IMR-90 (cell line): ENCODE measurements around the gene DHX29. TPM values are rescaled to one million over a fixed set of nuclear protein-coding genes. Genes with fewer than 3 reads are reported as not detected.

ENCODE experiments used
- ATAC-seq: fragments of 200-7000 bp; cut with Tn5 transposase; 2 replicates; pipeline ENCODE4 v1.9.1; 2020; ENCODE audit warnings: low read depth, mild to moderate bottlenecking, moderate library complexity
- BruUV-seq: library from RNA; stranded (reverse); fragments of 400-500 nt; replicated peaks from 2 replicates; lab custom pipeline; 2021; lab: Mats Ljungman, UMichigan
- CTCF ChIA-PET: fragments of 300-600 bp; formaldehyde crosslinking; extraction: SDS; loops from one replicate; lab custom pipeline; 2021; ENCODE audit warnings: antibody characterized with exemption; lab: Yijun Ruan, JAX
- POLR2A ChIA-PET: fragments of 300-600 bp; sonication (Branson Sonifier 250); formaldehyde crosslinking; loops from one replicate; lab custom pipeline; 2022; ENCODE audit warnings: antibody characterized with exemption; ENCODE audit not compliant: unreplicated experiment; lab: Charles Lee
- DNase-seq: peaks from one replicate; pipeline ENCODE4 v3.0.0; 2013
- H2AFZ ChIP-seq: replicated peaks from 2 replicates; pipeline ENCODE3; 2013; ENCODE audit warnings: low read length, mild to moderate bottlenecking; ENCODE audit not compliant: poor library complexity
- H2AK5ac ChIP-seq: 2 replicates; pipeline ENCODE4 v1.6.1; 2013; ENCODE audit warnings: low read depth, low read length, inconsistent platforms
- H2AK9ac ChIP-seq: replicated peaks from 2 replicates; pipeline ENCODE3; 2013; ENCODE audit warnings: mild to moderate bottlenecking, low read depth, low read length, moderate library complexity; ENCODE audit not compliant: poor library complexity
- H2BK120ac ChIP-seq: 2 replicates; pipeline ENCODE4 v1.6.1; 2013; ENCODE audit warnings: low read depth, low read length, inconsistent platforms
- H2BK15ac ChIP-seq: 3 replicates; pipeline ENCODE4 v1.6.1; 2013; ENCODE audit warnings: low read depth, low read length, inconsistent platforms
- H2BK20ac ChIP-seq: 2 replicates; pipeline ENCODE4 v1.6.1; 2013; ENCODE audit warnings: low read depth, mild to moderate bottlenecking, inconsistent platforms, low read length, moderate library complexity
- H2BK5ac ChIP-seq: 2 replicates; pipeline ENCODE4 v1.6.1; 2013; ENCODE audit warnings: mild to moderate bottlenecking, low read depth, low read length, inconsistent platforms; ENCODE audit not compliant: poor library complexity, severe bottlenecking
- H3K14ac ChIP-seq: replicated peaks from 2 replicates; pipeline ENCODE4 v1.6.1; 2013; ENCODE audit warnings: low read depth, low read length, inconsistent platforms
- H3K18ac ChIP-seq: 2 replicates; pipeline ENCODE4 v1.6.1; 2013; ENCODE audit warnings: low read depth, low read length, control low read depth
- H3K23ac ChIP-seq: 2 replicates; pipeline ENCODE4 v1.6.1; 2013; ENCODE audit warnings: low read depth, low read length, inconsistent platforms
- H3K27ac ChIP-seq: 2 replicates; pipeline ENCODE4 v1.5.1; 2013; ENCODE audit warnings: mild to moderate bottlenecking, control low read depth, low read length; ENCODE audit not compliant: insufficient read depth
- H3K27me3 ChIP-seq: 2 replicates; pipeline ENCODE4 v1.6.1; 2013; ENCODE audit warnings: low read length; ENCODE audit not compliant: control insufficient read depth, insufficient read depth
- H3K36me3 ChIP-seq: 2 replicates; pipeline ENCODE4 v1.6.1; 2013; ENCODE audit warnings: low read length, mixed read lengths; ENCODE audit not compliant: control insufficient read depth, insufficient read depth
- H3K4ac ChIP-seq: 2 replicates; pipeline ENCODE4 v1.6.1; 2013; ENCODE audit warnings: low read depth, low read length, inconsistent platforms
- H3K4me1 ChIP-seq: 2 replicates; pipeline ENCODE4 v1.6.1; 2013; ENCODE audit warnings: low read length, mixed read lengths; ENCODE audit not compliant: control insufficient read depth, insufficient read depth
- H3K4me2 ChIP-seq: 2 replicates; pipeline ENCODE4 v1.6.1; 2013; ENCODE audit warnings: low read depth, mild to moderate bottlenecking, control low read depth, low read length, moderate library complexity
- H3K4me3 ChIP-seq: 2 replicates; pipeline ENCODE4 v1.5.1; 2013; ENCODE audit warnings: low read depth, mild to moderate bottlenecking, control low read depth, low read length, moderate library complexity; ENCODE audit not compliant: insufficient read depth
- H3K56ac ChIP-seq: 2 replicates; pipeline ENCODE4 v1.6.1; 2013; ENCODE audit warnings: low read length, inconsistent platforms; ENCODE audit not compliant: insufficient read depth; ENCODE audit errors: extremely low read depth
- H3K79me1 ChIP-seq, 2 experiments: 2 replicates each; pipeline ENCODE4 v1.6.1; 2013; ENCODE audit warnings: low read length in 2 of 2, inconsistent platforms in 1 of 2, low read depth in 1 of 2
- H3K9ac ChIP-seq: 2 replicates; pipeline ENCODE4 v1.6.1; 2013; ENCODE audit warnings: low read depth, low read length, control low read depth
- H3K9me1 ChIP-seq: 2 replicates; pipeline ENCODE4 v1.6.1; 2013; ENCODE audit warnings: low read length, inconsistent platforms; ENCODE audit not compliant: insufficient read depth
- H3K9me3 ChIP-seq: 2 replicates; pipeline ENCODE4 v1.6.1; 2013; ENCODE audit warnings: low read length; ENCODE audit not compliant: control insufficient read depth, insufficient read depth
- H4K20me1 ChIP-seq: 2 replicates; pipeline ENCODE4 v1.6.1; 2013; ENCODE audit warnings: low read length, inconsistent platforms; ENCODE audit not compliant: insufficient read depth
- H4K5ac ChIP-seq: 2 replicates; pipeline ENCODE4 v1.6.1; 2013; ENCODE audit warnings: mild to moderate bottlenecking, low read depth, low read length, control low read depth
- H4K8ac ChIP-seq, 2 experiments: 2 replicates each; pipeline ENCODE4 v1.6.1; 2013; ENCODE audit warnings: low read depth in 2 of 2, low read length in 2 of 2, control low read depth in 1 of 2, inconsistent platforms in 1 of 2
- H4K91ac ChIP-seq: 2 replicates; pipeline ENCODE4 v1.6.1; 2013; ENCODE audit warnings: low read depth, low read length, inconsistent platforms; ENCODE audit not compliant: insufficient read depth
- CHD1 ChIP-seq: IDR thresholded peaks from 2 replicates; pipeline ENCODE4 v1.6.1; 2012; ENCODE audit warnings: low read depth, low read length, improper control_type of control experiment
- CTCF ChIP-seq: conservative IDR thresholded peaks from 2 replicates; pipeline ENCODE4 v1.5.1; 2012; ENCODE audit warnings: mild to moderate bottlenecking, low read depth, low read length, improper control_type of control experiment
- FOS ChIP-seq: fragments of 150-350 bp; IDR thresholded peaks from 2 replicates; pipeline ENCODE4 v1.6.1; 2016; ENCODE audit warnings: low read depth, low read length
- MAZ ChIP-seq: IDR thresholded peaks from 2 replicates; pipeline ENCODE4 v1.6.1; 2012; ENCODE audit warnings: low read depth, mild to moderate bottlenecking, low read length, improper control_type of control experiment, moderate library complexity, borderline replicate concordance
- MXI1 ChIP-seq: IDR thresholded peaks from 2 replicates; pipeline ENCODE4 v1.6.1; 2012; ENCODE audit warnings: low read depth, mild to moderate bottlenecking, low read length, moderate library complexity, borderline replicate concordance
- NFE2L2 ChIP-seq: fragments of 150-350 bp; IDR thresholded peaks from 2 replicates; pipeline ENCODE4 v1.6.1; 2016; ENCODE audit warnings: low read depth, mild to moderate bottlenecking, low read length
- RAD21 ChIP-seq: IDR thresholded peaks from 2 replicates; pipeline ENCODE4 v1.6.1; 2012; ENCODE audit warnings: low read length, improper control_type of control experiment
- RCOR1 ChIP-seq: IDR thresholded peaks from 2 replicates; pipeline ENCODE4 v1.6.1; 2012; ENCODE audit warnings: mild to moderate bottlenecking, low read length, improper control_type of control experiment; ENCODE audit not compliant: insufficient replicate concordance
- RFX5 ChIP-seq: IDR thresholded peaks from 2 replicates; pipeline ENCODE4 v1.8.0; 2012; ENCODE audit warnings: low read depth, mild to moderate bottlenecking, low read length, moderate library complexity
- SMC3 ChIP-seq: fragments of 150-350 bp; IDR thresholded peaks from 2 replicates; pipeline ENCODE4 v1.6.1; 2016; ENCODE audit warnings: low read depth, mild to moderate bottlenecking, antibody characterized with exemption, low read length, moderate library complexity
- USF2 ChIP-seq: fragments of 150-350 bp; IDR thresholded peaks from 2 replicates; pipeline ENCODE4 v1.6.1; 2017; ENCODE audit warnings: mild to moderate bottlenecking, antibody characterized with exemption, low read length, low read depth
- WGBS, 2 experiments: methylation state at CpG; one replicate each; pipeline versions ENCODE4 v1.1.5 to v1.1.7; 2013; ENCODE audit warnings: missing lambda C conversion rate in 2 of 2; ENCODE audit not compliant: insufficient read length in 1 of 2; ENCODE audit errors: extremely low coverage in 2 of 2; 5-methylcytosine and 5-hydroxymethylcytosine counted together
- dilution Hi-C: fragments of 300-500 bp; cut with HindIII; formaldehyde crosslinking; loops from one replicate; pipeline ENCODE4 v1.14.3; 2018; ENCODE audit warnings: low sequenced_read_pairs; ENCODE audit not compliant: unreplicated experiment
- in situ Hi-C: fragments of 300-500 bp; cut with MboI; formaldehyde crosslinking; loops from 3 replicates; pipeline ENCODE4 v1.14.3; 2019; ENCODE audit warnings: low sequenced_read_pairs, inconsistent platforms, mixed read lengths
- intact Hi-C: fragments of 100-400 bp; cut with micrococcal nuclease; formaldehyde crosslinking; loops from 2 replicates; pipeline ENCODE4 v1.10.0; 2022
- polyA plus RNA-seq, 3 experiments: library from polyadenylated mRNA; depleted of rRNA; stranded (reverse); fragments of >200 nt; gene quantifications; 2 replicates each; pipeline ENCODE4 v1.2.3, GENCODE V29; 2012; ENCODE audit warnings: low replicate concordance in 1 of 3
- total RNA-seq: library from RNA; depleted of rRNA; stranded (reverse); fragments of >200 nt; gene quantifications from 2 replicates; pipeline ENCODE4 v1.2.3, GENCODE V29; 2012

The DHX29 gene
- total and polyA plus RNA-seq, 2 of the 4 experiments (the other 2 are of a cell fraction), result 9.5 to 25.6 TPM

GRCh38 chr5:55220433-55221185 lies 86.9 kb downstream of the DHX29 start:
- dilution Hi-C loops (no loop called here), intact Hi-C loops (loop anchor here (5.0 kb wide), 1 partner anchor 43 kb away; no protein-coding TSS in a partner anchor), in situ Hi-C loops (no loop called here)
- ChIA-PET CTCF (no interaction called here), POLR2A (no interaction called here)
- peaks cover 9% of the 10 kb centered on the region; the same call in 1 of the 2 replicates for H4K20me1 ChIP-seq
- H3K27me3 ChIP-seq, result peaks cover 81% of the 10 kb centered on the region
- no peak overlapping the region for H2BK20ac ChIP-seq
- peak overlapping the region; percentile 23; the same call in 1 of the 2 replicates for H3K4me3 ChIP-seq
- ATAC-seq (peak; percentile 67), DNase-seq (no peak)
- peaks cover 2% of the 10 kb centered on the region; the same call in 1 of the 2 replicates for H3K4me1 ChIP-seq
- no peaks in the 10 kb centered on the region for H3K36me3 ChIP-seq
- no peaks in the 10 kb centered on the region for H3K79me1 ChIP-seq
- H2AK5ac ChIP-seq, result no peak overlapping the region
- peak overlapping the region; percentile 72; the same call in 1 of the 2 replicates for H3K23ac ChIP-seq
- H3K4ac ChIP-seq, result no peak overlapping the region
- no peak overlapping the region for H4K91ac ChIP-seq
- no peak overlapping the region for H3K9ac ChIP-seq
- H2BK120ac ChIP-seq, result no peak overlapping the region
- H2BK15ac ChIP-seq, result no peak overlapping the region
- no peak for TF ChIP-seq SMC3
- no peak for TF ChIP-seq CTCF
- no peak for TF ChIP-seq RAD21
- no peak for TF ChIP-seq RFX5
- TF ChIP-seq FOS, result no peak
- TF ChIP-seq RCOR1, result no peak
- no peak for TF ChIP-seq CHD1
- TF ChIP-seq USF2, result no peak
- no peak for TF ChIP-seq MXI1
- no peak for TF ChIP-seq NFE2L2
- no peak for TF ChIP-seq MAZ
- peak overlapping the region; percentile 71 for H2AFZ ChIP-seq
- H4K8ac ChIP-seq, result no peak overlapping the region
- no TSS peak for BruUV-seq
- H3K27ac ChIP-seq, result no peak overlapping the region
- H3K9me1 ChIP-seq, result no peaks in the 10 kb centered on the region
- H3K14ac ChIP-seq, result no peak overlapping the region
- H2AK9ac ChIP-seq, result peak overlapping the region; percentile 15
- no peak overlapping the region for H3K18ac ChIP-seq
- 3% methylated on average over 43 of the region's 62 CpGs; no CpG with 5 or more reads in 1 of the 2 experiments for WGBS, 2 experiments
- no peak overlapping the region for H2BK5ac ChIP-seq
- no peak overlapping the region for H4K5ac ChIP-seq
- H3K4me2 ChIP-seq, result peak overlapping the region; percentile 34
- H3K9me3 ChIP-seq, result peaks cover 15% of the 10 kb centered on the region
- H3K56ac ChIP-seq, result no peak overlapping the region
